ENCODE results near the gene ARPC1A. TPM values are rescaled to one million over a fixed set of nuclear protein-coding genes. Genes with fewer than 3 reads are reported as not detected.

Gene ARPC1A
- total RNA-seq, 4 donors from 2014 or later = 98.1 to 169 (median 140) TPM

- TF ChIP-seq POLR2A (IDR thresholded peaks at IDR 0.05) = no peak
- no peak for TF ChIP-seq POLR2AphosphoS5 (IDR thresholded peaks at IDR 0.05)
- TF ChIP-seq EP300 (IDR thresholded peaks at IDR 0.05) = no peak
- no peak for TF ChIP-seq CTCF (IDR thresholded peaks at IDR 0.05)
- Histone ChIP-seq H3K9me3 (no peaks in the 10 kb centered on the region), H3K4me1 (no peaks in the 10 kb centered on the region), H3K27ac (no peak overlapping the region), H3K36me3 (no peaks in the 10 kb centered on the region), H3K27me3 (no peaks in the 10 kb centered on the region), H3K4me3 (no peak overlapping the region)
- WGBS = 79% methylated on average over 10 of the region's 10 CpGs
- DNase-seq (ENCODE audit: low spot score in 2 of 2) = no peak
These were observed 34.6 kb upstream of the ARPC1A start for GRCh38 chr7:99290980-99291607.

- no peak overlapping the region for H3K27ac ChIP-seq
- no peaks in the 10 kb centered on the region for H3K27me3 ChIP-seq
- WGBS = 87% methylated on average over 14 of the region's 14 CpGs
- H3K36me3 ChIP-seq = no peaks in the 10 kb centered on the region
- H3K9me3 ChIP-seq = no peaks in the 10 kb centered on the region
- no peak for DNase-seq (ENCODE audit: low spot score in 2 of 2)
- H3K4me3 ChIP-seq = no peak overlapping the region
- H3K4me1 ChIP-seq = no peaks in the 10 kb centered on the region
- TF ChIP-seq POLR2AphosphoS5 (IDR thresholded peaks at IDR 0.05) (no peak), POLR2A (IDR thresholded peaks at IDR 0.05) (no peak), EP300 (IDR thresholded peaks at IDR 0.05) (no peak), CTCF (IDR thresholded peaks at IDR 0.05) (no peak)
These were observed 33.6 kb upstream of the ARPC1A start for GRCh38 chr7:99292127-99292526.

GRCh38 chr7:99293167-99293566 is 32.5 kb upstream of the ARPC1A start:
- Histone ChIP-seq H3K4me3 (no peak overlapping the region), H3K4me1 (no peaks in the 10 kb centered on the region), H3K9me3 (no peaks in the 10 kb centered on the region), H3K27ac (no peak overlapping the region), H3K36me3 (no peaks in the 10 kb centered on the region), H3K27me3 (no peaks in the 10 kb centered on the region)
- no peak for DNase-seq (ENCODE audit: low spot score in 2 of 2)
- 100% methylated on average over 1 of the region's 1 CpG for WGBS
- TF ChIP-seq EP300 (IDR thresholded peaks at IDR 0.05) (no peak), POLR2AphosphoS5 (IDR thresholded peaks at IDR 0.05) (no peak), POLR2A (IDR thresholded peaks at IDR 0.05) (no peak), CTCF (IDR thresholded peaks at IDR 0.05) (no peak)

- no peaks in the 10 kb centered on the region for H3K36me3 ChIP-seq
- H3K4me1 ChIP-seq = no peaks in the 10 kb centered on the region
- WGBS = 86% methylated on average over 3 of the region's 4 CpGs
- TF ChIP-seq POLR2A (IDR thresholded peaks at IDR 0.05) (no peak), CTCF (IDR thresholded peaks at IDR 0.05) (no peak), POLR2AphosphoS5 (IDR thresholded peaks at IDR 0.05) (no peak), EP300 (IDR thresholded peaks at IDR 0.05) (no peak)
- H3K27ac ChIP-seq = no peak overlapping the region
- no peaks in the 10 kb centered on the region for H3K9me3 ChIP-seq
- DNase-seq (ENCODE audit: low spot score in 2 of 2) = no peak
- H3K27me3 ChIP-seq = no peaks in the 10 kb centered on the region
- no peak overlapping the region for H3K4me3 ChIP-seq
These were observed 32.0 kb upstream of the ARPC1A start for GRCh38 chr7:99293650-99294049.

GRCh38 chr7:99296471-99296870 is 29.2 kb upstream of the ARPC1A start:
- 86% methylated on average over 5 of the region's 5 CpGs for WGBS
- Histone ChIP-seq H3K4me1 (no peaks in the 10 kb centered on the region), H3K4me3 (no peak overlapping the region)

More at GRCh38 chr7:99296471-99296870, 29.2 kb upstream of the ARPC1A start:
- Histone ChIP-seq H3K36me3 (no peaks in the 10 kb centered on the region), H3K9me3 (no peaks in the 10 kb centered on the region), H3K27me3 (no peaks in the 10 kb centered on the region), H3K27ac (no peak overlapping the region)
- DNase-seq (ENCODE audit: low spot score in 2 of 2) = no peak
- no peak for TF ChIP-seq POLR2A (IDR thresholded peaks at IDR 0.05)
- TF ChIP-seq CTCF (IDR thresholded peaks at IDR 0.05) = no peak
- no peak for TF ChIP-seq POLR2AphosphoS5 (IDR thresholded peaks at IDR 0.05)
- no peak for TF ChIP-seq EP300 (IDR thresholded peaks at IDR 0.05)

All from suprapubic skin (tissue), 4 donors.